ENCODE measurements around the gene GGA1. TPM values are rescaled to one million over a fixed set of nuclear protein-coding genes. Genes with fewer than 3 reads are reported as not detected.

GGA1 gene
- total and polyA plus RNA-seq, 11 donors, result 22.7 to 45.7 (median 27.4) TPM

DNA sequence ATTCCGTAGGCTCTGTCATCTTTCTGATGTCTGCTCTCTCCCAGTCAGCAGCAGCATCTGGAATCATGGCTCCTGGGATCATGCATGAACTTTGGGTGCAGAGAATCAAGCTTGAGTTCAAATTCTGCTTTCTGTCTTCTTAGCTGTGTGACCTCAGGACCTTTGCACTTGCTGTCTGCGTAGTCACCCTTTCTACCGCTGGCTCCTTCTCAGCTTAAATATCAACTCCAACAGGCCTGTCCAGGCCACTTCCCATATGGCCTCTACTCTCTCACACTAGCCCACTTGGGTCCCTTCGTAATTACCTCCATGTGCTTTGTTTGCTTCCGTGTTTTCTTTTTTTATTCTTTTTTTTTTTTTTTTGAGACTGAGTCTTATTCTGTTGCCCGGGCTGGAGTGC lies 4.6 kb upstream of the GGA1 start:
- intact Hi-C loops (cut with DNase I), result no loop called here

DNA sequence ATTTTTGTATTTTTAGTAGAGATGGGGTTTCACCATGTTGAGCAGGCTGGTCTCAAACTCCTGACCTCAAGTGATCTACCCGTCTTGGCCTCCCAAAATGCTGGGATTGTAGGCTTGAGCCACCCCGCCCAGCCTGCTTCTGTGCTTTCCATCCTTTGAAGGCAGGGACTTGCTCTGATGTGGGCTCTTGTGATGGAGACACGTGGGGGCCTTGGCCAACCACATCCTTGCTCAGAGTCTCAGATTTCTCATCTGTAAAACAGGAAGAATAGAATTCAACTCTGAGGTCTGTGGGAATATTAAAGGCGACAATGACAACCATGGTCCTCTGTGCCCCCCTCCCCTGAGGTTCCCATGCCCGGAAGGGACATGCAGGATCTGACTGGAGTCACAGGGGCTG lies 3.8 kb upstream of the GGA1 start:
- no peak for DNase-seq
- peaks cover 0 to 24% (median 17%) of the 10 kb centered on the region in 12 donors for H3K4me1 ChIP-seq
- H3K27me3 ChIP-seq, result no peaks in the 10 kb centered on the region
- H3K27ac ChIP-seq, result peak overlapping the region in 1 of 12 donors; percentile 43
- no peak for ATAC-seq
- WGBS, 4 donors, result 47 to 63% (median 55%) methylated on average over 5 of the region's 5 CpGs
- no peak overlapping the region for H3K4me3 ChIP-seq
- intact Hi-C loops (cut with DNase I), result no loop called here
- TF ChIP-seq CTCF (IDR thresholded peaks at IDR 0.05) (no peak), POLR2A (IDR thresholded peaks at IDR 0.05) (no peak)
- H3K9me3 ChIP-seq, result no peaks in the 10 kb centered on the region
- H3K36me3 ChIP-seq, result no peaks in the 10 kb centered on the region

More for the DNA sequence above, 4.6 kb upstream of the GGA1 start:
- Histone ChIP-seq H3K4me1 (peaks cover 0 to 18% (median 12%) of the 10 kb centered on the region in 12 donors), H3K9me3 (no peaks in the 10 kb centered on the region), H3K27me3 (no peaks in the 10 kb centered on the region), H3K36me3 (no peaks in the 10 kb centered on the region), H3K27ac (no peak overlapping the region), H3K4me3 (no peak overlapping the region)
- ATAC-seq (no peak), DNase-seq (no peak)
- TF ChIP-seq CTCF (IDR thresholded peaks at IDR 0.05), result no peak
- no peak for TF ChIP-seq POLR2A (IDR thresholded peaks at IDR 0.05)
- WGBS, 4 donors, result 90 to 94% (median 93%) methylated on average over 6 of the region's 6 CpGs

- Histone ChIP-seq H3K27ac (peak overlapping the region; percentile 88 to 98 (median 94)), H3K4me3 (peak overlapping the region in 10 of 12 donors; percentile 62 to 99 (median 85))
Observed at GRCh38 chr22:37607010-37607934, 1.4 kb upstream of the GGA1 start.

More at GRCh38 chr22:37607010-37607934, 1.4 kb upstream of the GGA1 start:
- Histone ChIP-seq H3K36me3 (no peaks in the 10 kb centered on the region), H3K27me3 (no peaks in the 10 kb centered on the region), H3K4me1 (peaks cover 0 to 41% (median 32%) of the 10 kb centered on the region in 12 donors), H3K9me3 (no peaks in the 10 kb centered on the region)
- 3 to 5% (median 3%) methylated on average over 44 of the region's 44 CpGs for WGBS, 4 donors
- DNase-seq (peak; percentile 78 to 93 (median 80)), ATAC-seq (peak in 3 of 4 donors; percentile 2 to 28 (median 17))
- TF ChIP-seq CTCF (IDR thresholded peaks at IDR 0.05) (peak; percentile 90 to 98 (median 97)), POLR2A (IDR thresholded peaks at IDR 0.05) (no peak)
- intact Hi-C loops (cut with DNase I), result no loop called here

Measured in heart left ventricle (tissue), 16 donors.